Activated CD4-positive, alpha-beta T cell treated with anti-CD3 and anti-CD28 coated beads, Interleukin-2, amount 10 ng/mL, durations not matched to agents 24 days and 14 days (primary cell): ENCODE results near the gene AMH. TPM values are rescaled to one million over a fixed set of nuclear protein-coding genes. Genes with fewer than 3 reads are reported as not detected.
A peak's percentile ranks its signal among the peaks of the same experiment; 100 is the strongest.

Experiments used
- DNase-seq: peaks from one replicate; pipeline ENCODE4 v3.0.0; 2022
- H3K27ac Mint-ChIP-seq: one replicate; pipeline ENCODE4 v1.8.0; 2022; ENCODE audit warnings: mild to moderate bottlenecking, mixed read lengths
- H3K27me3 Mint-ChIP-seq: one replicate; pipeline ENCODE4 v1.8.0; 2022; ENCODE audit warnings: mixed read lengths
- H3K36me3 Mint-ChIP-seq: one replicate; pipeline ENCODE4 v1.8.0; 2022; ENCODE audit warnings: low read depth, mild to moderate bottlenecking, mixed read lengths
- H3K4me1 Mint-ChIP-seq: one replicate; pipeline ENCODE4 v1.8.0; 2021; ENCODE audit warnings: mixed read lengths
- H3K4me3 Mint-ChIP-seq: one replicate; pipeline ENCODE4 v1.8.0; 2022; ENCODE audit warnings: mild to moderate bottlenecking, moderate library complexity, mixed read lengths
- H3K9me3 Mint-ChIP-seq: one replicate; pipeline ENCODE4 v1.8.0; 2021; ENCODE audit warnings: mixed read lengths
- intact Hi-C: fragments of 100-400 bp; cut with micrococcal nuclease; formaldehyde crosslinking; loops from one replicate; pipeline ENCODE4 v1.15.1; 2023
- total RNA-seq: library from RNA; stranded (reverse); gene quantifications from 2 replicates; pipeline ENCODE4 v1.2.3, GENCODE V29; 2022

AMH gene
- total RNA-seq, 1 donor from 2014 or later, result 4.0 TPM

- H3K27me3 Mint-ChIP-seq, result peaks cover 2% of the 10 kb centered on the region
- intact Hi-C loops, result loop anchor here (1.0 to 5.0 kb wide), 6 partner anchors 33 to 155 kb away; partner anchors contain the start of gene AP3D1
- H3K9me3 Mint-ChIP-seq, result no peaks in the 10 kb centered on the region
- H3K4me1 Mint-ChIP-seq, result peaks cover 50% of the 10 kb centered on the region
- peaks cover 54% of the 10 kb centered on the region for H3K36me3 Mint-ChIP-seq
- peak overlapping the region; percentile 100 for H3K27ac Mint-ChIP-seq
- no peak for DNase-seq
- H3K4me3 Mint-ChIP-seq, result peak overlapping the region; percentile 100
Measured at GRCh38 chr19:2236064-2236313, 13.1 kb upstream of the AMH start.

GRCh38 chr19:2236314-2237050 is 12.6 kb upstream of the AMH start, which contains the start of the genes PLEKHJ1 and SF3A2:
Gene PLEKHJ1 (minus strand): TSS chr19:2236329. CDS start chr19:2236248, 81 bp downstream.
Gene SF3A2 (plus strand): TSS chr19:2236824. CDS start chr19:2243419, 6,595 bp downstream.
- H3K27me3 Mint-ChIP-seq, result peaks cover 2% of the 10 kb centered on the region
- H3K27ac Mint-ChIP-seq, result peak within 1 kb of the TSS; percentile 100
- H3K4me3 Mint-ChIP-seq, result peak within 1 kb of the TSS; percentile 100
- intact Hi-C loops, result loop anchor here (1.0 to 5.0 kb wide), 6 partner anchors 33 to 155 kb away; partner anchors contain the start of gene AP3D1
- DNase-seq, result peak; percentile 100
- no peaks in the 10 kb centered on the region for H3K9me3 Mint-ChIP-seq
- H3K4me1 Mint-ChIP-seq, result peaks cover 55% of the 10 kb centered on the region
- H3K36me3 Mint-ChIP-seq, result peaks cover 56% of the 10 kb centered on the region

- intact Hi-C loops, result loop anchor here (5.0 kb wide), 1 partner anchor 70 kb away; no protein-coding TSS in a partner anchor
- H3K4me3 Mint-ChIP-seq, result peak overlapping the region; percentile 100
- peaks cover 53% of the 10 kb centered on the region for H3K36me3 Mint-ChIP-seq
- peaks cover 2% of the 10 kb centered on the region for H3K27me3 Mint-ChIP-seq
- H3K9me3 Mint-ChIP-seq, result no peaks in the 10 kb centered on the region
- H3K27ac Mint-ChIP-seq, result peak overlapping the region; percentile 100
- peak; percentile 67 for DNase-seq
- peaks cover 57% of the 10 kb centered on the region for H3K4me1 Mint-ChIP-seq
Measured at GRCh38 chr19:2237051-2237868, 11.9 kb upstream of the AMH start.

- peak overlapping the region; percentile 100 for H3K27ac Mint-ChIP-seq
- intact Hi-C loops, result loop anchor here (5.0 kb wide), 1 partner anchor 71 kb away; no protein-coding TSS in a partner anchor
- H3K27me3 Mint-ChIP-seq, result peaks cover 2% of the 10 kb centered on the region
- no peaks in the 10 kb centered on the region for H3K9me3 Mint-ChIP-seq
- H3K36me3 Mint-ChIP-seq, result peaks cover 57% of the 10 kb centered on the region
- peak overlapping the region; percentile 100 for H3K4me3 Mint-ChIP-seq
- no peak for DNase-seq
- H3K4me1 Mint-ChIP-seq, result peaks cover 62% of the 10 kb centered on the region
Measured at GRCh38 chr19:2237869-2238153, 11.3 kb upstream of the AMH start.

- intact Hi-C loops, result loop anchor here (5.0 kb wide), 1 partner anchor 72 kb away; no protein-coding TSS in a partner anchor
- H3K36me3 Mint-ChIP-seq, result peaks cover 50% of the 10 kb centered on the region
- H3K27ac Mint-ChIP-seq, result peak overlapping the region; percentile 100
- H3K9me3 Mint-ChIP-seq, result no peaks in the 10 kb centered on the region
- peak overlapping the region; percentile 100 for H3K4me3 Mint-ChIP-seq
- H3K27me3 Mint-ChIP-seq, result peaks cover 2% of the 10 kb centered on the region
- H3K4me1 Mint-ChIP-seq, result peaks cover 59% of the 10 kb centered on the region
- DNase-seq, result no peak
Measured at GRCh38 chr19:2239173-2239572, 9.9 kb upstream of the AMH start.

DNA sequence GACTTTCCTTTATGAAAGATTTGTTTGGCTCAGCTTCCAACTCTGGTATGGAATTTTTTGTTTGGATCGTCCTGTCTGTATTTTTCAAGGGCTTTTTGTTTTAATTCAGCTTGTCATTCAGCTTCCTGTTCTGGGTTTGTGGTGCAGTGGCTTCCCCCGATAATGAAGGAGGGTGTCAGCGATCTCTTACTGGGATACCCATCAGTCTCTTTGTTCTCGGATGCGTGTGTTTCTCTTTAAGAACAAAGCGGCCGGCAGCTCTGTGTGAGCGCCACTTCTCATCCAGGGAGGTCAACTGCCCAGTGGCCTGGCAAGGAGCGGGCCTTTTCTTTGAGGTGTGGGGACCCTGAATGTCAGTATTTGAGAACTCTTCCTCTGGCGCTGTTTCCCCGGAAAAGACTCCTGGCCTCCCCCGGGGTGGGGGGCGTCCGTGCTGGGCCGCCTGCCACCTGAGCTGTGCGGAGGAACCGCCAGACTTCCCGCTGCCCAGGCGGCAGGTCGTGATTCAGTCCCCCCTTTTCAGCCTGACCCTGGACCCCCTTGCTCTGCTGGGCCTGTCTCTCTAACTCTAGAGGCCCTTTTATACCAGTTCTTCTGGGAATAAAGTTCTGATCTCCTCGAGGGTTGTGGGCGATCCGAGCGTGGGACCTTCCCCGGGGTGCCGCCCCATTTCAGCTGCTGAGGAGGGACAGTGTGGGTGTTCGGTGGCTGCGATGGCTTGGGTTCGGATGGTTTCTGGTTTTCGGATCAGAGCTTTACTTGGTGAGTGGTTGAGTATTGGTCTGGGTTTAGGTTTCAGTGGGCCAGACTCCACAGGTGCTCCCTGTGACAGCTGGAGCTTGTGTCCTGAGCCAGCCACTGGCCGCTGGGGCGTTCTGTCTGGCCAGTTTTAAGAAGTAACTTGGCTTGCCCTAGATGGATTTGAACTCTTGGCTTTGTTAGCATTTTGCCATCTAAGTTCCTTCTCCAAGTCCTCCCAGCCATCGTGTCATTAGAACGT is 9.1 kb upstream of the AMH start:
- no peaks in the 10 kb centered on the region for H3K9me3 Mint-ChIP-seq
- H3K4me1 Mint-ChIP-seq, result peaks cover 53% of the 10 kb centered on the region
- H3K27ac Mint-ChIP-seq, result peak overlapping the region; percentile 84
- DNase-seq, result peak; percentile 82
- H3K4me3 Mint-ChIP-seq, result peak overlapping the region; percentile 100
- H3K36me3 Mint-ChIP-seq, result peaks cover 51% of the 10 kb centered on the region
- H3K27me3 Mint-ChIP-seq, result peaks cover 2% of the 10 kb centered on the region
- intact Hi-C loops, result loop anchor here (5.0 kb wide), 1 partner anchor 73 kb away; no protein-coding TSS in a partner anchor

GRCh38 chr19:2240881-2241760 is 8.0 kb upstream of the AMH start:
- H3K27me3 Mint-ChIP-seq, result peaks cover 2% of the 10 kb centered on the region
- peaks cover 52% of the 10 kb centered on the region for H3K36me3 Mint-ChIP-seq
- no peaks in the 10 kb centered on the region for H3K9me3 Mint-ChIP-seq
- no peak for DNase-seq
- intact Hi-C loops, result no loop called here
- H3K27ac Mint-ChIP-seq, result peak overlapping the region; percentile 56
- H3K4me3 Mint-ChIP-seq, result peak overlapping the region; percentile 100
- peaks cover 50% of the 10 kb centered on the region for H3K4me1 Mint-ChIP-seq

- Mint-ChIP-seq H3K27me3 (no peaks in the 10 kb centered on the region), H3K4me1 (peaks cover 44% of the 10 kb centered on the region)
- intact Hi-C loops, result no loop called here
Measured at GRCh38 chr19:2242092-2242537, 7.0 kb upstream of the AMH start.

GRCh38 chr19:2242816-2243215 is 6.3 kb upstream of the AMH start:
- no peak for DNase-seq
- H3K4me3 Mint-ChIP-seq, result no peak overlapping the region
- no peaks in the 10 kb centered on the region for H3K9me3 Mint-ChIP-seq
- peaks cover 39% of the 10 kb centered on the region for H3K36me3 Mint-ChIP-seq
- intact Hi-C loops, result no loop called here
- H3K27me3 Mint-ChIP-seq, result no peaks in the 10 kb centered on the region
- H3K27ac Mint-ChIP-seq, result no peak overlapping the region
- peaks cover 40% of the 10 kb centered on the region for H3K4me1 Mint-ChIP-seq

More at GRCh38 chr19:2242092-2242537, 7.0 kb upstream of the AMH start:
- Mint-ChIP-seq H3K36me3 (peaks cover 45% of the 10 kb centered on the region), H3K9me3 (no peaks in the 10 kb centered on the region), H3K4me3 (no peak overlapping the region), H3K27ac (peak overlapping the region; percentile 37)
- no peak for DNase-seq

- Mint-ChIP-seq H3K36me3 (peaks cover 35% of the 10 kb centered on the region), H3K4me3 (no peak overlapping the region), H3K27me3 (no peaks in the 10 kb centered on the region), H3K27ac (no peak overlapping the region), H3K4me1 (peaks cover 33% of the 10 kb centered on the region), H3K9me3 (no peaks in the 10 kb centered on the region)
- intact Hi-C loops, result no loop called here
- no peak for DNase-seq
Measured at GRCh38 chr19:2243274-2244124, 5.6 kb upstream of the AMH start.

DNA sequence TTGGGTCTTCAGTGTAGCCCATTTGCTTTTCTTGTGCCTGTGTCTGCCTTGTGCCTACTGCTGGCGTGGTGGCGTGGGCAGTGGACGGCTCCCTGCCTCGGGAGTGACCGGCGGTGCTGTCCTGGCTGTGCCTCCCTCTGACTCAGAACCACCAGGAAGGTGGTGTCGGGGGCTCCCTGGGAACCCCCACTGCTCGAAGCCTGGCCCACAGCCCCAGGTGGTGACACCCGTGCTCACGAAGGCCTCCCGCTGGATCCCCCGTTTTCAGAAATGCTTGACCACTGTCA is 5.1 kb upstream of the AMH start:
- intact Hi-C loops, result no loop called here
- H3K4me1 Mint-ChIP-seq, result peaks cover 28% of the 10 kb centered on the region
- H3K36me3 Mint-ChIP-seq, result peaks cover 37% of the 10 kb centered on the region
- no peaks in the 10 kb centered on the region for H3K27me3 Mint-ChIP-seq
- H3K4me3 Mint-ChIP-seq, result no peak overlapping the region
- H3K27ac Mint-ChIP-seq, result no peak overlapping the region
- no peak for DNase-seq
- H3K9me3 Mint-ChIP-seq, result no peaks in the 10 kb centered on the region

GRCh38 chr19:2244486-2244885 is 4.6 kb upstream of the AMH start:
- Mint-ChIP-seq H3K4me3 (no peak overlapping the region), H3K27ac (no peak overlapping the region), H3K27me3 (no peaks in the 10 kb centered on the region), H3K4me1 (peaks cover 26% of the 10 kb centered on the region), H3K36me3 (peaks cover 35% of the 10 kb centered on the region), H3K9me3 (no peaks in the 10 kb centered on the region)
- intact Hi-C loops, result no loop called here
- no peak for DNase-seq
